ENCODE measurements around the gene PARD3B. TPM values are rescaled to one million over a fixed set of nuclear protein-coding genes. Genes with fewer than 3 reads are reported as not detected.

PARD3B gene
- total and polyA plus RNA-seq, 10 of the 15 experiments (the other 5 are each of a cell fraction or from before 2014, with no cell fraction given), result 0.01 to 0.54 (median 0.07) TPM; not detected in 7

DNA sequence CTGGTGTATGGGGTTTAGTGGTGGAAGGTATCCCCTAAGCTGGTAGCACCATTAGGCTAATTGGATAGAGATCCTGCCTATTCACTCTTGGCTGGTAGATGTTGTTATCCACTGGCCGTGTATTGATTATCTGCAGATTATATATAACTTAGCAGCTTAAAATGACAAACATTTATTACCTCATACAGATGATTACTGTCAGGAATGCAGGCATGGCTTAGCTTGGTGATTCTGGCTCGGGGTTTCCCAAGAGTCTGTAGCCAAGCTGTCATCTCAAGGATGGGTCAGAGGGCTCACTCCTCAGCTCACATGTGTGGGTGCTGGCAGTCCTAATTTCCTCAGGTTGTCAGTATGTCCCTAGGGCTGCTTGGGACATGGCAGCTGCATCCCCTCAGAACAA is 465.8 kb downstream of the PARD3B start (continued):
- TF ChIP-seq, protein P1, sequence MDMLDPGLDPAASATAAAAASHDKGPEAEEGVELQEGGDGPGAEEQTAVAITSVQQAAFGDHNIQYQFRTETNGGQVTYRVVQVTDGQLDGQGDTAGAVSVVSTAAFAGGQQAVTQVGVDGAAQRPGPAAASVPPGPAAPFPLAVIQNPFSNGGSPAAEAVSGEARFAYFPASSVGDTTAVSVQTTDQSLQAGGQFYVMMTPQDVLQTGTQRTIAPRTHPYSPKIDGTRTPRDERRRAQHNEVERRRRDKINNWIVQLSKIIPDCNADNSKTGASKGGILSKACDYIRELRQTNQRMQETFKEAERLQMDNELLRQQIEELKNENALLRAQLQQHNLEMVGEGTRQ (IDR thresholded peaks at IDR 0.05; ENCODE audit: borderline replicate concordance, low read depth, low read length), result no peak
- TF ChIP-seq CHD4 (IDR thresholded peaks at IDR 0.05) (no peak), MLLT1 (IDR thresholded peaks at IDR 0.05) (no peak), EZH2 (IDR thresholded peaks at IDR 0.05; ENCODE audit: borderline replicate concordance, control insufficient read depth, low read depth, low read length) (no peak), SP1 (IDR thresholded peaks at IDR 0.05; ENCODE audit: low read depth, low read length) (no peak), NRF1 (conservative IDR thresholded peaks at IDR 0.05; ENCODE audit: low read depth, low read length) (no peak), REST (IDR thresholded peaks at IDR 0.05; ENCODE audit: low read depth, low read length) (no peak), MTA2 (IDR thresholded peaks at IDR 0.05; ENCODE audit: low read depth) (no peak)
- TF ChIP-seq, protein P2, sequence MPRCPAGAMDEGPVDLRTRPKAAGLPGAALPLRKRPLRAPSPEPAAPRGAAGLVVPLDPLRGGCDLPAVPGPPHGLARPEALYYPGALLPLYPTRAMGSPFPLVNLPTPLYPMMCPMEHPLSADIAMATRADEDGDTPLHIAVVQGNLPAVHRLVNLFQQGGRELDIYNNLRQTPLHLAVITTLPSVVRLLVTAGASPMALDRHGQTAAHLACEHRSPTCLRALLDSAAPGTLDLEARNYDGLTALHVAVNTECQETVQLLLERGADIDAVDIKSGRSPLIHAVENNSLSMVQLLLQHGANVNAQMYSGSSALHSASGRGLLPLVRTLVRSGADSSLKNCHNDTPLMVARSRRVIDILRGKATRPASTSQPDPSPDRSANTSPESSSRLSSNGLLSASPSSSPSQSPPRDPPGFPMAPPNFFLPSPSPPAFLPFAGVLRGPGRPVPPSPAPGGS (IDR thresholded peaks at IDR 0.05; ENCODE audit: borderline replicate concordance, insufficient read depth, low read depth, low read length, poor library complexity, severe bottlenecking), result no peak
- TF ChIP-seq, protein P3, sequence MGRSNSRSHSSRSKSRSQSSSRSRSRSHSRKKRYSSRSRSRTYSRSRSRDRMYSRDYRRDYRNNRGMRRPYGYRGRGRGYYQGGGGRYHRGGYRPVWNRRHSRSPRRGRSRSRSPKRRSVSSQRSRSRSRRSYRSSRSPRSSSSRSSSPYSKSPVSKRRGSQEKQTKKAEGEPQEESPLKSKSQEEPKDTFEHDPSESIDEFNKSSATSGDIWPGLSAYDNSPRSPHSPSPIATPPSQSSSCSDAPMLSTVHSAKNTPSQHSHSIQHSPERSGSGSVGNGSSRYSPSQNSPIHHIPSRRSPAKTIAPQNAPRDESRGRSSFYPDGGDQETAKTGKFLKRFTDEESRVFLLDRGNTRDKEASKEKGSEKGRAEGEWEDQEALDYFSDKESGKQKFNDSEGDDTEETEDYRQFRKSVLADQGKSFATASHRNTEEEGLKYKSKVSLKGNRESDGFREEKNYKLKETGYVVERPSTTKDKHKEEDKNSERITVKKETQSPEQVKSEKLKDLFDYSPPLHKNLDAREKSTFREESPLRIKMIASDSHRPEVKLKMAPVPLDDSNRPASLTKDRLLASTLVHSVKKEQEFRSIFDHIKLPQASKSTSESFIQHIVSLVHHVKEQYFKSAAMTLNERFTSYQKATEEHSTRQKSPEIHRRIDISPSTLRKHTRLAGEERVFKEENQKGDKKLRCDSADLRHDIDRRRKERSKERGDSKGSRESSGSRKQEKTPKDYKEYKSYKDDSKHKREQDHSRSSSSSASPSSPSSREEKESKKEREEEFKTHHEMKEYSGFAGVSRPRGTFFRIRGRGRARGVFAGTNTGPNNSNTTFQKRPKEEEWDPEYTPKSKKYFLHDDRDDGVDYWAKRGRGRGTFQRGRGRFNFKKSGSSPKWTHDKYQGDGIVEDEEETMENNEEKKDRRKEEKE (IDR thresholded peaks at IDR 0.05), result no peak
